Skeletal muscle tissue (tissue), 4 donors: ENCODE data around the gene CMTM2. TPM values are rescaled to one million over a fixed set of nuclear protein-coding genes. Genes with fewer than 3 reads are reported as not detected.

ENCODE experiments used
- H3K27ac ChIP-seq: one replicate; pipeline ENCODE4 v1.7.0; 2013; ENCODE audit warnings: mild to moderate bottlenecking, low read depth, low read length, inconsistent platforms
- H3K27me3 ChIP-seq, 3 donors: one replicate each; pipeline ENCODE4 v1.7.0; 2013; ENCODE audit warnings: low read length in 3 of 3; ENCODE audit not compliant: control insufficient read depth in 3 of 3, insufficient read depth in 3 of 3
- H3K36me3 ChIP-seq, 3 donors: one replicate each; pipeline ENCODE4 v1.7.0; 2013; ENCODE audit warnings: low read length in 3 of 3; ENCODE audit not compliant: control insufficient read depth in 3 of 3, insufficient read depth in 3 of 3
- H3K4me1 ChIP-seq, 3 donors: one replicate each; pipeline ENCODE4 v1.7.0; 2013; ENCODE audit warnings: low read length in 3 of 3, mild to moderate bottlenecking in 3 of 3; ENCODE audit not compliant: control insufficient read depth in 3 of 3, insufficient read depth in 3 of 3
- H3K4me3 ChIP-seq, 3 donors: one replicate each; pipeline ENCODE4 v1.7.0; 2013; ENCODE audit warnings: low read length in 3 of 3
- H3K9ac ChIP-seq, 3 donors: one replicate each; pipeline ENCODE4 v1.7.0; 2013; ENCODE audit warnings: low read length in 3 of 3, mild to moderate bottlenecking in 3 of 3, moderate library complexity in 2 of 3, low read depth in 1 of 3
- H3K9me3 ChIP-seq, 3 donors: one replicate each; pipeline ENCODE4 v1.7.0; 2013; ENCODE audit warnings: low read length in 3 of 3; ENCODE audit not compliant: control insufficient read depth in 3 of 3
- total RNA-seq: library from RNA; depleted of rRNA; stranded (reverse); fragments of >200 nt; gene quantifications from one replicate; pipeline ENCODE4 v1.2.3, GENCODE V29; 2014
- donor health status: Osteomylitis.

The CMTM2 gene
- total RNA-seq, 1 donor from 2014 or later: not detected

- H3K4me1 ChIP-seq: peaks cover 27 to 39% (median 29%) of the 10 kb centered on the region in 3 donors
- H3K36me3 ChIP-seq: no peaks in the 10 kb centered on the region
- H3K27ac ChIP-seq: no peak overlapping the region
- H3K9me3 ChIP-seq: no peaks in the 10 kb centered on the region
- no peak overlapping the region for H3K4me3 ChIP-seq
- no peak overlapping the region for H3K9ac ChIP-seq
- H3K27me3 ChIP-seq: peaks cover 11 to 28% (median 23%) of the 10 kb centered on the region in 3 donors
These were observed 1.4 kb downstream of the CMTM2 start for GRCh38 chr16:66580605-66581209.

DNA sequence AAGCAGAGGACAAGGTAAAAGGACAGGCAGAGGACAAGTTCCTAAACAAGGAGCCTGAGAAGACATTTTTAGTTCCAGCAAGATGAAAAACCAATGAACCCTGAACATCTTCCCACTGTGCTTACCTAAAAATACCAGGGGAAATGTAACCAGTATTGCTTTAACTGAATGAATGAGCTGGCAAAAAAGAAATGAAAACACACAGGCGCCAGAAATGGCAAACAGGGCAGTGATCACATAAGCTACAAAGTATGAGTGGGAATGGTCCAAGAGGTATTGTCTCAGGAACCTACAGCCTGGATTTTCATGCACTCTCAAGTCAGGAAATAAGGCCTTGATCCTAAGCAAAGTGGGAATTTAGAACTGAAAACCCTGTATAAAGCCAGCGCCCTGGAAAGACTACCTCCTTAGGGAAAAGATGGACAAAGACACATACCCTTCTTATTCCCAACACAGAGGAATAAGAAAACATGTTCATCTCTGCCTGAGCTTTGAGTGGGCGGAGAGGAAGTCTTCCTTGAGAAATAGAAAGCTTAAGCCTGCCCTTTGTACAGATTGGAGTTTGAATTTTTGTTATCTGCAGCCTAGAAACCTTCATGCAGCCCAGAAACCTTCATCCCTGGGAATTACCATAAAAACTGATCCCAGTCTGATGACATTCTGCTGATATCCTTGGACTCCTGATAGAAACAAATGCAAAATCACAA is 2.1 kb downstream of the CMTM2 start:
- no peak overlapping the region for H3K4me3 ChIP-seq
- peaks cover 11 to 25% (median 20%) of the 10 kb centered on the region in 3 donors for H3K27me3 ChIP-seq
- H3K4me1 ChIP-seq: peaks cover 30 to 43% (median 31%) of the 10 kb centered on the region in 3 donors
- no peak overlapping the region for H3K27ac ChIP-seq
- no peaks in the 10 kb centered on the region for H3K9me3 ChIP-seq
- no peaks in the 10 kb centered on the region for H3K36me3 ChIP-seq
- H3K9ac ChIP-seq: no peak overlapping the region

DNA sequence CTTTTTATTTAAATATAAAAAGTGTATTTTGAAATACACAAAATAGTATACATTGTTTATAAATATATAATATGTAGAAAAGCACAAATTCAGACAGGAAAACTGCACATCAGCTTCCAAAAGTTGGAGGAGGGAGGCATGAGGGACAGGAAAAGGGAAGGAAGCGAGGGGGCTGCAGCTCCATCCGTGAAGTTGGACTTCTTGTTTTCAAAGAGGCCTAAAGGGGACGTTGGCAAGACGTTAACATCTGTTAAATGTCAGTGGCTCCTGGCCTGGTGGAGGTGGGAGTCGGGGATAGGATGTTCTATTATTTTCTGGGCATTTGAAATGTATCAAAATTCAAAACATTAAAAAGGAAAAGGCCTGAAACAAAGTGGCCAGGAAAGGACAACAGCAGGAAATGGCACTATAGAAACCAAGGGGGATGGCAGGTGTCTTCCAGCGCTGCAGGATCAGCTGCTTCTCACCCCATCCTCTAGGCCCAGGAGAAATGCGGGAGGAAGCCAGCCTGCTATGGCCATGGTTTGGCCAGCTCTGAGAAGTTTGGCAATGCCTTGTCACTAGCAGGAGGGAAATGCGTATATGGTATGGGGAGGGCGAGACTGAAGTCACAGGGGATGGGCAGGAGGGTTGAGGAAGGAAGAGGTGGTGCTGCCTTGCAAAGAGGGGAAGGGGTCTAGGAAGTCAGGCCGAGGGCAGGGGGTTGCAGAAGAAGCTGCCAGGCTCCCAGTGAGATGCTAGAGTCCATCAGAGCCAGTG is 6.4 kb downstream of the CMTM2 start:
- Histone ChIP-seq H3K4me1 (peaks cover 10 to 18% (median 11%) of the 10 kb centered on the region in 3 donors), H3K27ac (no peak overlapping the region)

GRCh38 chr16:66587881-66588600 is 8.8 kb downstream of the CMTM2 start:
- H3K27me3 ChIP-seq: no peaks in the 10 kb centered on the region
- no peaks in the 10 kb centered on the region for H3K9me3 ChIP-seq
- peaks cover 2 to 7% (median 4%) of the 10 kb centered on the region in 3 donors for H3K4me1 ChIP-seq
- H3K9ac ChIP-seq: no peak overlapping the region
- H3K36me3 ChIP-seq: no peaks in the 10 kb centered on the region
- H3K4me3 ChIP-seq: no peak overlapping the region
- no peak overlapping the region for H3K27ac ChIP-seq

More for the DNA sequence above, 6.4 kb downstream of the CMTM2 start:
- Histone ChIP-seq H3K4me3 (no peak overlapping the region), H3K9me3 (no peaks in the 10 kb centered on the region), H3K27me3 (no peaks in the 10 kb centered on the region), H3K9ac (no peak overlapping the region), H3K36me3 (no peaks in the 10 kb centered on the region)

GRCh38 chr16:66588981-66589713 is 9.9 kb downstream of the CMTM2 start:
- H3K9me3 ChIP-seq: no peaks in the 10 kb centered on the region

DNA sequence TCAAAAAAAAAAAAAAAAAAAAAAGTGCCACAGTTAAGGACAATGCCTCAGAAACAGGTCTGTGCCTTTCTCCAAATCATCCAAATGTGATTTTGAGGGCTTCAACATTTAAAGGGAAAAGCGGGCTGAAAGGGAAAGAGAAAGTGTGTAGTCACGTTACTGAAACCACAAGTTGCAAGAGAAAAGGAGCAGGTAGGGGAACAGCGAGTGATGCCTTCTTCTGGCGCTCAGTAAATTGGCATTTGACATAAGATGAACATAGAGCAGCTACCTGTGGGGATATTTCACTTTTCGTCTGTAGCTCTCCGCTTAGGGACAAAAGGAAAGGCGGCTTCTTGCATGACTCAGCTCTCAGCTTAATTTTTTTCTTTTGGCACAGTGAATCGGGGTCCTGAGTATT is 11.1 kb downstream of the CMTM2 start:
- Histone ChIP-seq H3K36me3 (no peaks in the 10 kb centered on the region), H3K4me3 (no peak overlapping the region), H3K27me3 (no peaks in the 10 kb centered on the region), H3K4me1 (peaks cover 2 to 7% (median 4%) of the 10 kb centered on the region in 3 donors), H3K27ac (no peak overlapping the region), H3K9me3 (no peaks in the 10 kb centered on the region), H3K9ac (no peak overlapping the region)

More at GRCh38 chr16:66588981-66589713, 9.9 kb downstream of the CMTM2 start:
- Histone ChIP-seq H3K9ac (no peak overlapping the region), H3K36me3 (no peaks in the 10 kb centered on the region), H3K4me1 (peaks cover 2 to 7% (median 4%) of the 10 kb centered on the region in 3 donors), H3K4me3 (no peak overlapping the region), H3K27me3 (no peaks in the 10 kb centered on the region), H3K27ac (no peak overlapping the region)

GRCh38 chr16:66591018-66591417 is 11.8 kb downstream of the CMTM2 start:
- H3K9me3 ChIP-seq: no peaks in the 10 kb centered on the region
- H3K36me3 ChIP-seq: no peaks in the 10 kb centered on the region
- H3K9ac ChIP-seq: no peak overlapping the region
- no peak overlapping the region for H3K27ac ChIP-seq
- H3K4me3 ChIP-seq: no peak overlapping the region
- no peaks in the 10 kb centered on the region for H3K27me3 ChIP-seq
- H3K4me1 ChIP-seq: peaks cover under 1 to 1% (median under 1%) of the 10 kb centered on the region in 3 donors

GRCh38 chr16:66592241-66592640 is 13.0 kb downstream of the CMTM2 start:
- H3K9me3 ChIP-seq: no peaks in the 10 kb centered on the region
- H3K4me3 ChIP-seq: no peak overlapping the region
- no peak overlapping the region for H3K9ac ChIP-seq
- no peak overlapping the region for H3K27ac ChIP-seq
- H3K27me3 ChIP-seq: no peaks in the 10 kb centered on the region
- no peaks in the 10 kb centered on the region for H3K36me3 ChIP-seq
- H3K4me1 ChIP-seq: no peaks in the 10 kb centered on the region

DNA sequence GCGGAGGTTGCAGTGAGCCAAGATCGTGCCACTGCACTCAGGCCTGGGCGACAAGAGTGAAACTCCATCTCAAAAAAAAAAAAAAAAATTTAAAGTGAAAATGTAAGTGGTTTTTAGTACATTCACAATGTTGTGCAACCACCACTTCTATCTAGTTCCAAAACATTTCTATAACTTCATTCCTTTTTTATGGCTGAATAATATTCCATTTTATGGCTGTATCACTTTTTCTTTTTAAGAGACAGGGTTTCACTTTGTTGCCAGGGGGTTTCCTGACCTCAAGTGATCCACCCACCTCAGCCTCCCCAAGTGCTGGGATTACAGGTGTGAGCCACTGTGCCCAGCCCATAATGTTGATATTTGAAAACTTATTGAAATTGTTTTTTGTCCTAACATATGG is 13.6 kb downstream of the CMTM2 start:
- Histone ChIP-seq H3K27me3 (no peaks in the 10 kb centered on the region), H3K27ac (no peak overlapping the region), H3K4me1 (no peaks in the 10 kb centered on the region), H3K9ac (no peak overlapping the region), H3K9me3 (no peaks in the 10 kb centered on the region), H3K4me3 (no peak overlapping the region), H3K36me3 (no peaks in the 10 kb centered on the region)
